Hematopoietic multipotent progenitor cell treated with erythropoietin and hydrocortisone succinate and interleukin-3 and kit ligand, for 17 days (in vitro differentiated cells): ENCODE measurements around the gene KDM2A.
A peak's percentile ranks its signal among the peaks of the same experiment; 100 is the strongest.
"Not testable (repeated sequence)": the region's sequence is repeated elsewhere in the genome, so short reads cannot be mapped to it uniquely, and the experiment has no call there.

Source experiments
- DNase-seq: peaks from one replicate; pipeline ENCODE4 v3.0.0-alpha.2; 2015; ENCODE audit warnings: low spot score

Gene KDM2A

GRCh38 chr11:67168911-67169310, 49.8 kb downstream of the KDM2A start:
- DNase-seq, result not testable (repeated sequence)

GRCh38 chr11:67174311-67174710, 55.2 kb downstream of the KDM2A start:
- DNase-seq, result no peak

- peak; percentile 46 for DNase-seq
Observed at GRCh38 chr11:67177399-67178281, 58.6 kb downstream of the KDM2A start.

GRCh38 chr11:67178421-67178820, 59.4 kb downstream of the KDM2A start:
- DNase-seq, result no peak

GRCh38 chr11:67178878-67179277, 59.8 kb downstream of the KDM2A start:
- DNase-seq, result no peak

GRCh38 chr11:67179892-67180490, 60.9 kb downstream of the KDM2A start:
- DNase-seq, result no peak

GRCh38 chr11:67194096-67194495, 75.0 kb downstream of the KDM2A start:
- DNase-seq, result no peak

GRCh38 chr11:67195971-67196456, 77.0 kb downstream of the KDM2A start:
- no peak for DNase-seq

GRCh38 chr11:67197606-67198005, 78.5 kb downstream of the KDM2A start:
- DNase-seq, result no peak

- not testable (repeated sequence) for DNase-seq
Observed at GRCh38 chr11:67198781-67199180, 79.7 kb downstream of the KDM2A start.

- no peak for DNase-seq
Observed at GRCh38 chr11:67199751-67200150, 80.7 kb downstream of the KDM2A start.

GRCh38 chr11:67202028-67202427, 83.0 kb downstream of the KDM2A start:
- no peak for DNase-seq

GRCh38 chr11:67204822-67205221, 85.8 kb downstream of the KDM2A start:
- DNase-seq, result no peak

- DNase-seq, result not testable (repeated sequence)
Observed at GRCh38 chr11:67209222-67209621, 90.2 kb downstream of the KDM2A start.

- peak; percentile 22 for DNase-seq
Observed at GRCh38 chr11:67211656-67212436, 92.8 kb downstream of the KDM2A start.

GRCh38 chr11:67213178-67213621, 94.1 kb downstream of the KDM2A start:
- DNase-seq, result no peak

- DNase-seq, result no peak
Observed at GRCh38 chr11:67227726-67228125, 108.7 kb downstream of the KDM2A start.

GRCh38 chr11:67230406-67230805, 111.3 kb downstream of the KDM2A start:
- no peak for DNase-seq

- no peak for DNase-seq
Observed at GRCh38 chr11:67230886-67231285, 111.8 kb downstream of the KDM2A start.

- DNase-seq, result no peak
Observed at GRCh38 chr11:67233584-67234190, 114.6 kb downstream of the KDM2A start.

GRCh38 chr11:67234571-67234970, 115.5 kb downstream of the KDM2A start:
- DNase-seq, result not testable (repeated sequence)

GRCh38 chr11:67237574-67237973, 118.5 kb downstream of the KDM2A start:
- DNase-seq, result no peak
